ENCODE measurements around the gene PAWR.

Gene PAWR

GRCh38 chr12:79710707-79711483 lies 20.1 kb upstream of the PAWR start:
- TF ChIP-seq ZFX (IDR thresholded peaks at IDR 0.05) (no peak), CTCF (conservative IDR thresholded peaks at IDR 0.05) (no peak)

GRCh38 chr12:79707830-79708229 lies 17.1 kb upstream of the PAWR start:
- no peak overlapping the region for H3K27ac ChIP-seq
- no peak for TF ChIP-seq CTCF (conservative IDR thresholded peaks at IDR 0.05)
- no peak for TF ChIP-seq ZFX (IDR thresholded peaks at IDR 0.05)

More at GRCh38 chr12:79710707-79711483, 20.1 kb upstream of the PAWR start:
- no peak overlapping the region for H3K27ac ChIP-seq

GRCh38 chr12:79706676-79707075 lies 15.9 kb upstream of the PAWR start:
- no peak overlapping the region for H3K27ac ChIP-seq
- TF ChIP-seq ZFX (IDR thresholded peaks at IDR 0.05) (no peak), CTCF (conservative IDR thresholded peaks at IDR 0.05) (no peak)

- TF ChIP-seq ZFX (IDR thresholded peaks at IDR 0.05) (no peak), CTCF (conservative IDR thresholded peaks at IDR 0.05) (no peak)
- H3K27ac ChIP-seq = no peak overlapping the region
These were observed 15.4 kb upstream of the PAWR start for GRCh38 chr12:79706156-79706555.

- H3K27ac ChIP-seq = no peak overlapping the region
- TF ChIP-seq ZFX (IDR thresholded peaks at IDR 0.05) (no peak), CTCF (conservative IDR thresholded peaks at IDR 0.05) (no peak)
These were observed 8.2 kb upstream of the PAWR start for GRCh38 chr12:79698966-79699365.

GRCh38 chr12:79696416-79696815 lies 5.7 kb upstream of the PAWR start:
- no peak for TF ChIP-seq ZFX (IDR thresholded peaks at IDR 0.05)
- no peak for TF ChIP-seq CTCF (conservative IDR thresholded peaks at IDR 0.05)

GRCh38 chr12:79692860-79693577 lies 2.3 kb upstream of the PAWR start:
- no peak for TF ChIP-seq CTCF (conservative IDR thresholded peaks at IDR 0.05)
- no peak for TF ChIP-seq ZFX (IDR thresholded peaks at IDR 0.05)

More at GRCh38 chr12:79696416-79696815, 5.7 kb upstream of the PAWR start:
- no peak overlapping the region for H3K27ac ChIP-seq

More at GRCh38 chr12:79692860-79693577, 2.3 kb upstream of the PAWR start:
- H3K27ac ChIP-seq = no peak overlapping the region

Measured in C4-2B (cell line).